Stimulated activated CD8-positive, alpha-beta memory T cell treated with anti-CD3 and anti-CD28 coated beads, Interleukin-2, amount 100 ng/mL, for 1 hour (primary cell): ENCODE results near the gene DUSP2.

ENCODE experiments used
- DNase-seq, 2 donors: peaks; one replicate each; pipeline ENCODE4 v3.0.0-alpha.2; 2020; ENCODE audit warnings: low read depth in 2 of 2

DUSP2 gene

GRCh38 chr2:96102596-96103186, 42.5 kb downstream of the DUSP2 start:
- DNase-seq: no peak

GRCh38 chr2:96100893-96101304, 44.3 kb downstream of the DUSP2 start:
- DNase-seq: no peak

- no peak for DNase-seq
These were observed 45.1 kb downstream of the DUSP2 start for GRCh38 chr2:96099861-96100798.

- no peak for DNase-seq
These were observed 46.2 kb downstream of the DUSP2 start for GRCh38 chr2:96098900-96099590.

- no peak for DNase-seq
These were observed 47.1 kb downstream of the DUSP2 start for GRCh38 chr2:96097951-96098823.

GRCh38 chr2:96097441-96097840, 47.8 kb downstream of the DUSP2 start:
- no peak for DNase-seq

GRCh38 chr2:96095116-96095636, 50.1 kb downstream of the DUSP2 start:
- no peak for DNase-seq

- DNase-seq: no peak
These were observed 51.7 kb downstream of the DUSP2 start for GRCh38 chr2:96093528-96093927.
